PFSK-1 (cell line): ENCODE results near the gene PRM3.

Experiments
- FOXP2 ChIP-seq: optimal IDR thresholded peaks from 2 replicates; pipeline ENCODE3; 2011; ENCODE audit warnings: borderline replicate concordance, control low read depth, inconsistent platforms; ENCODE audit not compliant: insufficient read depth; ENCODE audit errors: extremely low read length, extremely low read depth
- POLR2AphosphoS5 ChIP-seq: IDR thresholded peaks from 2 replicates; pipeline ENCODE4 v1.6.1; 2012; ENCODE audit warnings: low read depth, mild to moderate bottlenecking, control low read depth, low read length, moderate library complexity
- REST ChIP-seq, 2 experiments: IDR thresholded peaks; 2 replicates each; pipeline versions ENCODE4 v1.6.1 to v1.8.0; 2011 to 2012; ENCODE audit warnings: low read depth in 2 of 2, low read length in 2 of 2, control low read depth in 1 of 2, inconsistent platforms in 1 of 2, mild to moderate bottlenecking in 1 of 2, moderate library complexity in 1 of 2; ENCODE audit not compliant: insufficient read depth in 1 of 2
- SIN3A ChIP-seq: IDR thresholded peaks from 2 replicates; pipeline ENCODE4 v1.6.1; 2012; ENCODE audit warnings: mild to moderate bottlenecking, low read length, moderate library complexity, borderline replicate concordance; ENCODE audit not compliant: insufficient read depth
- TAF1 ChIP-seq: IDR thresholded peaks from 2 replicates; pipeline ENCODE4 v1.6.1; 2012; ENCODE audit warnings: low read length, control low read depth, borderline replicate concordance; ENCODE audit not compliant: insufficient read depth

Gene PRM3

DNA sequence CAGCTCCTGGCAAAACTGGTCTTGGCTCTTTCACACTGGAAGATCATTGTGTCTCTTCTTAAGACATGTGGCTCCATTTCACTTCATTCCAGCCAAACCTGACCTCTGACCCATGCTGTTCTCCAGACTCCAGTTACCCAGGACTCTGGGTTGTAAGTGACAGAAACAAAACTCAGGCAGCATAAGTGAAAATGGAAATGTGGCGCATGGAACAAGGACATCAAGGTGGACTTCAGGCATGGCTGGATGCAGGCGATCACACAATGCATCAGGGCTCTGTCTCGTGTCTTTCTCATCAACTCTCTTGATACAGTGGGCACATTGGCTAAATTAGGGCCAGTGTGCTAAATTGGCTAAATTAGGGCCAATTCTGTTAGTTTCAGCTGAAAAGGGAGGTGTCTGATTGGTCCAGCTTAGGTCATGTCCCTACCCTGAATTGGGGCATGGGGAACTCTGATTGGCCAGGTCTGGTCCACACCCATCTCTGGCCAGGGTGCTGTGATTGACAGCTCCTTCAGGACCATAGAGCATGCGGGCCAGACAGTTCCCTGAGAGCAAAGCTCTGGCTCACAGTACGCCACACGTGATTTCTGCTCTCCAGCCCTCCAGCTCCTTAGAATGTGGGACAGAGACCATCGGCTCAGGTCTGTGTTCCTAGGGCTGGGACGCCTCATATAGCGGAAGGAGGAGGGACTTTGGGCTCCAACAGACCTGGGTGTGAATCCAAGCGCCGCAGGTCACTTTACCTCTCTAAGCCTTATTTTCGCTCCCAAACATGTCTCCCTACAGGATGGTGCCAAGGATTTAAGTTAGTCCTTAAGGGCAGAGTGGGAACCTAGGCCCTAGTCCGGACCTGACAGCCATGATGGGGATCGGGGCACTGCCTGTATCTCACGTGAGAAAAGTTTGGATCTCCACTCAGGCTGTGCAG, 34.9 kb downstream of the PRM3 start:
- TF ChIP-seq FOXP2 (no peak), TAF1 (no peak), REST (IDR thresholded peaks at IDR 0.05; ENCODE audit: insufficient read depth in 1 of 2, low read depth in 2 of 2, low read length in 2 of 2) (no peak), SIN3A (no peak), POLR2AphosphoS5 (no peak)

- TF ChIP-seq TAF1, result no peak
- no peak for TF ChIP-seq FOXP2
- no peak for TF ChIP-seq POLR2AphosphoS5
- TF ChIP-seq SIN3A, result no peak
- no peak for TF ChIP-seq REST (IDR thresholded peaks at IDR 0.05; ENCODE audit: insufficient read depth in 1 of 2, low read depth in 2 of 2, low read length in 2 of 2)
Observed at GRCh38 chr16:11236461-11237254, 36.8 kb downstream of the PRM3 start.

- TF ChIP-seq POLR2AphosphoS5 (no peak), FOXP2 (no peak), SIN3A (no peak), REST (IDR thresholded peaks at IDR 0.05; ENCODE audit: insufficient read depth in 1 of 2, low read depth in 2 of 2, low read length in 2 of 2) (no peak), TAF1 (no peak)
Observed at GRCh38 chr16:11235703-11235991, 37.8 kb downstream of the PRM3 start.

DNA sequence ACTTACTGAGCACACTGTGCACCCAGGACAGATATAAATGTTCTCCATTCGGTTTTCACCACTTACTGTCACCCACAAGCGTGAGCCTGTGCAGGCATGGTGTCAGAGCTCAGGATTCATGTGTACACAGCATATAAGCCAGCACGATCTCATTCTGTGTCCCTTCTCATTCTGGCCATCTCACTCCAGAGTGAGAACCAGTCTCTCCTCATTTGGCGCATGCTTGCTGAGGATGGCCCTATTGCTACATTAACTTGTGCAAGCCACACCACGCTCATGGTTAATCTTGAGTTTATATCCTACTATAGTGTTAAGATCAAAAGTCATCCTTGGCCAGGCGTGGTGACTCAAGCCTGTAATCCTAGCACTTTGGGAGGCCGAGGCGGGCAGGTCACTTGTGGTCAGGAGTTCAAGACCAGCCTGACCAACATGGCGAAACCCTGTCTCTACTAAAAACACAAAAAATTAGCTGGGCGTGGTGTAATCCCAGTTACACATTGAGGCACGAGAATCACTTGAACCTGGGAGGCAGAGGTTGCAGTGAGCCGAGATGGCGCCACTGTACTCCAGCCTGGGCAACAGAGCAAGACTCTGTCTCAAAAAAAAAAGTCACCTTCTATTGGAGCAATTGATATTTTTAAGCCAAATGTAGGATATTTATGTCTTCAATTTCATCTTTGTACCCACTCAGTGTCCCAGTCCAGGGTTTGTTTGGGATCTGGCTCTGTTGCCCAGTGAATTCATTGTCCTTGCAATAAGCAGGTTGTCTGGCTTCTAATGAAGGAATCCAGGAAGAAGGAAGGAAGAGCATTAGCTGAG, 38.3 kb downstream of the PRM3 start:
- TF ChIP-seq REST (IDR thresholded peaks at IDR 0.05; ENCODE audit: insufficient read depth in 1 of 2, low read depth in 2 of 2, low read length in 2 of 2) (no peak), SIN3A (no peak), TAF1 (no peak), POLR2AphosphoS5 (no peak), FOXP2 (no peak)
